HepG2 (cell line): ENCODE measurements around the gene GP1BA. TPM values are rescaled to one million over a fixed set of nuclear protein-coding genes. Genes with fewer than 3 reads are reported as not detected.

ENCODE experiments used
- FLYWCH1 ChIP-seq: sonication (generic); formaldehyde crosslinking; IDR thresholded peaks from 2 replicates; pipeline ENCODE4 v1.8.1; 2023; ENCODE audit warnings: mild to moderate bottlenecking, missing genetic modification reagents
- FOXA1 ChIP-seq, 2 experiments: fragments of 450-650 bp in 1 of 2; sonication (generic) in 1 of 2; formaldehyde crosslinking in 1 of 2; IDR thresholded peaks; 2 replicates each; pipeline versions ENCODE4 v1.4.0 to v1.6.1; 2016 to 2020; ENCODE audit warnings: missing genetic modification reagents in 1 of 2
- GABPA ChIP-seq, 2 experiments: IDR thresholded peaks; 2 replicates each; pipeline ENCODE4 v1.6.1; 2011 to 2016; ENCODE audit warnings: low read depth in 2 of 2, low read length in 1 of 2, missing biosample characterization in 1 of 2, missing genetic modification characterization in 1 of 2
- HDAC1 ChIP-seq: sonication (generic); formaldehyde crosslinking; IDR thresholded peaks from 2 replicates; pipeline ENCODE4 v1.5.1; 2020; ENCODE audit warnings: mild to moderate bottlenecking, missing genetic modification reagents
- KDM5A ChIP-seq: fragments of 200-600 bp; sonication (generic); IDR thresholded peaks from 2 replicates; pipeline ENCODE4 v1.7.0; 2018; ENCODE audit warnings: antibody characterized with exemption, mild to moderate bottlenecking, low read length, borderline replicate concordance
- KLF15 ChIP-seq: sonication (generic); formaldehyde crosslinking; IDR thresholded peaks from 2 replicates; pipeline ENCODE4 v1.8.1; 2023; ENCODE audit warnings: borderline replicate concordance, mild to moderate bottlenecking, inconsistent platforms, missing genetic modification reagents, mixed read lengths
- MIER2 ChIP-seq: IDR thresholded peaks from 2 replicates; pipeline ENCODE4 v1.6.1; 2016; ENCODE audit warnings: missing biosample characterization, missing genetic modification reagents
- PAX8 ChIP-seq: sonication (generic); formaldehyde crosslinking; IDR thresholded peaks from 2 replicates; pipeline ENCODE4 v1.8.0; 2022; ENCODE audit warnings: mild to moderate bottlenecking, missing genetic modification reagents, borderline replicate concordance
- PTBP1 ChIP-seq: fragments of 200-400 bp; formaldehyde crosslinking; IDR thresholded peaks from 2 replicates; pipeline ENCODE4 v1.6.1; 2018; ENCODE audit warnings: low read length, low read depth; ENCODE audit not compliant: poor library complexity, severe bottlenecking
- SALL1 ChIP-seq: sonication (generic); formaldehyde crosslinking; IDR thresholded peaks from 2 replicates; pipeline ENCODE4 v1.8.0; 2022; ENCODE audit warnings: mild to moderate bottlenecking, missing genetic modification reagents
- SP1 ChIP-seq, 2 experiments: fragments of 450-650 bp in 1 of 2; sonication (generic) in 1 of 2; formaldehyde crosslinking in 1 of 2; IDR thresholded peaks; 2 replicates each; pipeline versions ENCODE4 v1.4.0 to v1.6.1; 2016 to 2020; ENCODE audit warnings: missing genetic modification reagents in 1 of 2
- TAF15 ChIP-seq: fragments of 200-400 bp; formaldehyde crosslinking; IDR thresholded peaks from one replicate; pipeline ENCODE4 v1.6.1; 2018; ENCODE audit warnings: mild to moderate bottlenecking, low read depth, low read length; ENCODE audit not compliant: poor library complexity, severe bottlenecking
- THAP11 ChIP-seq: IDR thresholded peaks from 2 replicates; pipeline ENCODE4 v1.6.1; 2016; ENCODE audit warnings: missing biosample characterization, missing genetic modification reagents
- TIGD3 ChIP-seq: sonication (generic); formaldehyde crosslinking; IDR thresholded peaks from 2 replicates; pipeline ENCODE4 v1.5.1; 2020; ENCODE audit warnings: mild to moderate bottlenecking, missing genetic modification reagents, borderline replicate concordance
- ZFP36L2 ChIP-seq: sonication (generic); formaldehyde crosslinking; IDR thresholded peaks from 2 replicates; pipeline ENCODE4 v1.4.0; 2020; ENCODE audit warnings: missing genetic modification reagents
- ZMYM3 ChIP-seq: sonication (generic); formaldehyde crosslinking; IDR thresholded peaks from 2 replicates; pipeline ENCODE4 v1.5.1; 2020; ENCODE audit warnings: mild to moderate bottlenecking, missing genetic modification reagents
- ZMYM4 ChIP-seq: sonication (generic); formaldehyde crosslinking; IDR thresholded peaks from 2 replicates; pipeline ENCODE4 v1.8.1; 2023; ENCODE audit warnings: mild to moderate bottlenecking, missing genetic modification reagents
- ZNF350 ChIP-seq: sonication (generic); formaldehyde crosslinking; IDR thresholded peaks from 2 replicates; pipeline ENCODE4 v1.4.0; 2020; ENCODE audit warnings: mild to moderate bottlenecking, low read depth, missing genetic modification reagents, borderline replicate concordance
- ZNF562 ChIP-seq: sonication (generic); formaldehyde crosslinking; IDR thresholded peaks from 2 replicates; pipeline ENCODE4 v1.8.0; 2022; ENCODE audit warnings: missing genetic modification reagents, borderline replicate concordance
- ZNF652 ChIP-seq: IDR thresholded peaks from 2 replicates; pipeline ENCODE4 v1.6.1; 2016; ENCODE audit warnings: low read depth, borderline replicate concordance
- ZNF75D ChIP-seq: sonication (generic); formaldehyde crosslinking; IDR thresholded peaks from 2 replicates; pipeline ENCODE4 v1.8.1; 2023; ENCODE audit warnings: missing genetic modification reagents, mild to moderate bottlenecking, borderline replicate concordance
- ZNF772 ChIP-seq: sonication (generic); formaldehyde crosslinking; IDR thresholded peaks from 2 replicates; pipeline ENCODE4 v1.5.0; 2020; ENCODE audit warnings: mild to moderate bottlenecking, missing genetic modification reagents
- polyA plus RNA-seq, 8 experiments: library from polyadenylated mRNA; depleted of rRNA in 3 of 8; stranded (reverse) in 7 of 8; unstranded in 1 of 8; fragments of >200 nt; fragmentation: Illumina TruSeq in 4 of 8; extraction: Trizol in 4 of 8; gene quantifications; 2 replicates each; pipeline versions ENCODE4 v1.2.1 to v1.2.3, GENCODE V29; 2011 to 2016; ENCODE audit warnings: low read depth in 4 of 8, missing spikeins in 1 of 8, mixed read lengths in 1 of 8; ENCODE audit not compliant: insufficient read depth in 1 of 8
- total RNA-seq, 5 experiments: library from RNA; depleted of rRNA; stranded (reverse); fragments of >200 nt; fragmentation: Illumina TruSeq; extraction: Trizol; gene quantifications; 2 replicates each; pipeline ENCODE4 v1.2.3, GENCODE V29; 2016; ENCODE audit warnings: low read depth in 1 of 5
- TF ChIP-seq, protein P1 (sequence below): sonication (generic); formaldehyde crosslinking; IDR thresholded peaks from 2 replicates; pipeline ENCODE4; 2020; ENCODE audit warnings: missing genetic modification reagents, mild to moderate bottlenecking, borderline replicate concordance
- TF ChIP-seq, protein P2 (sequence below): sonication (generic); formaldehyde crosslinking; IDR thresholded peaks from 2 replicates; pipeline ENCODE4 v1.8.1; 2023; ENCODE audit warnings: mild to moderate bottlenecking, missing genetic modification reagents

The GP1BA gene
- total and polyA plus RNA-seq, 2 of the 13 experiments (the other 11 are each of a cell fraction or from before 2014, with no cell fraction given), result not detected

DNA sequence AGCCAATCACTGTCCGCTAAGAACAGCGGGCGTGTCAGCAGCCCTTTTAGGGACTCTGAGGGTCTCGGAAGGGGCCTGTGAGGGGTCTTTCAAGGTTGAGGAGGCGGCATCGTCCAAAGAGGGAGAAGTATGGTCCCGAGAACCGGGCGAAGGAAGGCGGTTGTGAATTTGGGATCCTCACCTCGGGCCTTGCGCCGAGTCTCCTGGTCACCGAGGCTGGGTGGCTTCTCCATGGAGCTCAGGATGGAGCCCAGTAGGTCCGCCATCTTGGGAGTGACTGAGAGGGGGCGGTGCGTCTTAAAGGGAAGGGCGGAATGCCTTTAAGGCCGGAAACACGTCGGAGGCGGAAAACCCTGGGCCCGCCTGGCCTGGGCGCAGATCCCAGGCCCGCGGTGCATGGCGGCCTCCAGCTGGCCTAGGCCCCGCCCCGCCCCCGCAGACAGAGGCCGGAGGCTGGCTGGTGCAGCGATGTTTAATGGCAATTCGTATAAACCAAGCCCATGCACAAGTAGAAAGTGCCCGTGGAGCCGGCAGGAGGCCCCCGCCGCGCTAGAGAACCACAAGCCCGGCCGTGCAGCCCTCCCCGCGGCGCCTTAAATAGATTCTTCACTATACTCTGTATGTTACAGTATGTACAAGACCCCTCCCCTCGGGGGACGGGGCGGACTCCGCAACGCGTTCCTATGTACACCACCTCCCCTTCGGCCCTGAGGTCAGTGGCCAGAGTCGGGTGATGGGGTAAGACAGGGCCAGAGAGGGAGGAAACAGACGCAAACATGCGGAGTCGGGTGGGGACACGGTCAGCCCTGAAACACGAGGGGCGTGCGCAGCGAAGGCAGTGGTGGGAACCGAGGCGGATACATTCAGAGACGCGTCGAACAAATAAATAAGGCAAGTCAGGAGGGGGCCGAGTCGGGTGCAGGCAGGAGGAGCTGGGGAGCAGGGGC lies 35.7 kb downstream of the GP1BA start, which contains the start of gene SPAG7 (continued):
- TF ChIP-seq FLYWCH1 (CRISPR knock-in tag), result no peak
- TF ChIP-seq ZFP36L2 (CRISPR knock-in tag), result no peak
- TF ChIP-seq, protein P1, sequence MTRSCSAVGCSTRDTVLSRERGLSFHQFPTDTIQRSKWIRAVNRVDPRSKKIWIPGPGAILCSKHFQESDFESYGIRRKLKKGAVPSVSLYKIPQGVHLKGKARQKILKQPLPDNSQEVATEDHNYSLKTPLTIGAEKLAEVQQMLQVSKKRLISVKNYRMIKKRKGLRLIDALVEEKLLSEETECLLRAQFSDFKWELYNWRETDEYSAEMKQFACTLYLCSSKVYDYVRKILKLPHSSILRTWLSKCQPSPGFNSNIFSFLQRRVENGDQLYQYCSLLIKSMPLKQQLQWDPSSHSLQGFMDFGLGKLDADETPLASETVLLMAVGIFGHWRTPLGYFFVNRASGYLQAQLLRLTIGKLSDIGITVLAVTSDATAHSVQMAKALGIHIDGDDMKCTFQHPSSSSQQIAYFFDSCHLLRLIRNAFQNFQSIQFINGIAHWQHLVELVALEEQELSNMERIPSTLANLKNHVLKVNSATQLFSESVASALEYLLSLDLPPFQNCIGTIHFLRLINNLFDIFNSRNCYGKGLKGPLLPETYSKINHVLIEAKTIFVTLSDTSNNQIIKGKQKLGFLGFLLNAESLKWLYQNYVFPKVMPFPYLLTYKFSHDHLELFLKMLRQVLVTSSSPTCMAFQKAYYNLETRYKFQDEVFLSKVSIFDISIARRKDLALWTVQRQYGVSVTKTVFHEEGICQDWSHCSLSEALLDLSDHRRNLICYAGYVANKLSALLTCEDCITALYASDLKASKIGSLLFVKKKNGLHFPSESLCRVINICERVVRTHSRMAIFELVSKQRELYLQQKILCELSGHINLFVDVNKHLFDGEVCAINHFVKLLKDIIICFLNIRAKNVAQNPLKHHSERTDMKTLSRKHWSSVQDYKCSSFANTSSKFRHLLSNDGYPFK (CRISPR knock-in tag), result peak; percentile 99
- no peak for TF ChIP-seq PTBP1
- no peak for TF ChIP-seq ZNF75D (CRISPR knock-in tag)
- no peak for TF ChIP-seq ZNF350 (CRISPR knock-in tag)
- TF ChIP-seq KLF15 (CRISPR knock-in tag), result no peak
- peak; percentile 47 for TF ChIP-seq HDAC1 (CRISPR knock-in tag)
- no peak for TF ChIP-seq TAF15
- TF ChIP-seq SALL1 (CRISPR knock-in tag), result no peak; the same call in none of the 2 replicates
- no peak for TF ChIP-seq FOXA1 (IDR thresholded peaks at IDR 0.05)
- TF ChIP-seq FOXA1 (CRISPR knock-in tag; IDR thresholded peaks at IDR 0.05), result peak; percentile 73
- TF ChIP-seq GABPA (IDR thresholded peaks at IDR 0.05; ENCODE audit: low read depth, low read length), result peak; percentile 57
- peak; percentile 66; the same call in 1 of the 2 replicates for TF ChIP-seq GABPA (CRISPR knock-in tag; IDR thresholded peaks at IDR 0.05; ENCODE audit: low read depth)
- peak; percentile 63 for TF ChIP-seq ZNF652 (CRISPR knock-in tag)
- TF ChIP-seq ZMYM4 (CRISPR knock-in tag), result peak; percentile 76
- TF ChIP-seq MIER2 (CRISPR knock-in tag), result 0 out of 2 replicates have a peak, but pooled peaks have one; percentile 39
- TF ChIP-seq, protein P2, sequence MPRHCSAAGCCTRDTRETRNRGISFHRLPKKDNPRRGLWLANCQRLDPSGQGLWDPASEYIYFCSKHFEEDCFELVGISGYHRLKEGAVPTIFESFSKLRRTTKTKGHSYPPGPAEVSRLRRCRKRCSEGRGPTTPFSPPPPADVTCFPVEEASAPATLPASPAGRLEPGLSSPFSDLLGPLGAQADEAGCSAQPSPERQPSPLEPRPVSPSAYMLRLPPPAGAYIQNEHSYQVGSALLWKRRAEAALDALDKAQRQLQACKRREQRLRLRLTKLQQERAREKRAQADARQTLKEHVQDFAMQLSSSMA (CRISPR knock-in tag), result peak; percentile 98
- no peak for TF ChIP-seq PAX8
- peak; percentile 53; the same call in 1 of the 2 replicates for TF ChIP-seq KDM5A
- TF ChIP-seq TIGD3 (CRISPR knock-in tag), result 0 out of 2 replicates have a peak, but pooled peaks have one; percentile 41
- TF ChIP-seq THAP11 (CRISPR knock-in tag), result peak; percentile 73; the same call in 1 of the 2 replicates
- no peak for TF ChIP-seq ZNF562
- no peak for TF ChIP-seq SP1 (IDR thresholded peaks at IDR 0.05)
- peak; percentile 35 for TF ChIP-seq SP1 (CRISPR knock-in tag; IDR thresholded peaks at IDR 0.05)
- no peak; the same call in 1 of the 2 replicates for TF ChIP-seq ZNF772 (CRISPR knock-in tag)
- TF ChIP-seq ZMYM3 (CRISPR knock-in tag), result 0 out of 2 replicates have a peak, but pooled peaks have one; percentile 9
